Measurements from ENCODE around the gene MFAP2. TPM values are rescaled to one million over a fixed set of nuclear protein-coding genes. Genes with fewer than 3 reads are reported as not detected.

MFAP2 gene
- total RNA-seq, 2 donors from 2014 or later: 39.0 to 52.1 TPM

- intact Hi-C loops (cut with DNase I): no loop called here
- DNase-seq (ENCODE audit: low spot score): no peak
These were observed 30.6 kb upstream of the MFAP2 start for GRCh38 chr1:17011092-17011438.

- intact Hi-C loops (cut with DNase I): no loop called here
These were observed 29.3 kb upstream of the MFAP2 start for GRCh38 chr1:17009706-17010105.

GRCh38 chr1:17008208-17008855, 27.9 kb upstream of the MFAP2 start:
- no peak for DNase-seq (ENCODE audit: low spot score)
- intact Hi-C loops (cut with DNase I): no loop called here

More at GRCh38 chr1:17009706-17010105, 29.3 kb upstream of the MFAP2 start:
- DNase-seq (ENCODE audit: low spot score): no peak

- no peak for DNase-seq (ENCODE audit: low spot score)
- intact Hi-C loops (cut with DNase I): no loop called here
These were observed 26.7 kb upstream of the MFAP2 start for GRCh38 chr1:17007121-17007520.

GRCh38 chr1:17005365-17005740, 24.9 kb upstream of the MFAP2 start:
- intact Hi-C loops (cut with DNase I): no loop called here
- DNase-seq (ENCODE audit: low spot score): no peak

- DNase-seq (ENCODE audit: low spot score): no peak
- intact Hi-C loops (cut with DNase I): no loop called here
These were observed 24.3 kb upstream of the MFAP2 start for GRCh38 chr1:17004466-17005364.

- no peak for DNase-seq (ENCODE audit: low spot score)
- intact Hi-C loops (cut with DNase I): no loop called here
These were observed 22.1 kb upstream of the MFAP2 start for GRCh38 chr1:17002524-17002902.

- intact Hi-C loops (cut with DNase I): no loop called here
- DNase-seq (ENCODE audit: low spot score): no peak
These were observed 21.5 kb upstream of the MFAP2 start for GRCh38 chr1:17001760-17002523.

- intact Hi-C loops (cut with DNase I): no loop called here
These were observed 19.4 kb upstream of the MFAP2 start for GRCh38 chr1:16999863-17000262.

GRCh38 chr1:16998589-16998988, 18.2 kb upstream of the MFAP2 start:
- intact Hi-C loops (cut with DNase I): no loop called here
- DNase-seq (ENCODE audit: low spot score): no peak

More at GRCh38 chr1:16999863-17000262, 19.4 kb upstream of the MFAP2 start:
- no peak for DNase-seq (ENCODE audit: low spot score)

GRCh38 chr1:16996845-16997244, 16.4 kb upstream of the MFAP2 start:
- DNase-seq (ENCODE audit: low spot score): no peak
- intact Hi-C loops (cut with DNase I): no loop called here

GRCh38 chr1:16993521-16994038, 13.2 kb upstream of the MFAP2 start:
- intact Hi-C loops (cut with DNase I): no loop called here
- DNase-seq (ENCODE audit: low spot score): no peak

- intact Hi-C loops (cut with DNase I): no loop called here
These were observed 12.3 kb upstream of the MFAP2 start for GRCh38 chr1:16992675-16993074.

GRCh38 chr1:16992102-16992501, 11.7 kb upstream of the MFAP2 start:
- no peak for DNase-seq (ENCODE audit: low spot score)
- intact Hi-C loops (cut with DNase I): no loop called here

More at GRCh38 chr1:16992675-16993074, 12.3 kb upstream of the MFAP2 start:
- DNase-seq (ENCODE audit: low spot score): no peak

- no peak for DNase-seq (ENCODE audit: low spot score)
- intact Hi-C loops (cut with DNase I): no loop called here
These were observed 11.2 kb upstream of the MFAP2 start for GRCh38 chr1:16991571-16991970.

GRCh38 chr1:16989676-16990391, 9.4 kb upstream of the MFAP2 start:
- intact Hi-C loops (cut with DNase I): no loop called here
- no peak for DNase-seq (ENCODE audit: low spot score)

GRCh38 chr1:16988210-16988609, 7.8 kb upstream of the MFAP2 start:
- intact Hi-C loops (cut with DNase I): no loop called here
- no peak for DNase-seq (ENCODE audit: low spot score)

- intact Hi-C loops (cut with DNase I): no loop called here
- no peak for DNase-seq (ENCODE audit: low spot score)
These were observed 6.5 kb upstream of the MFAP2 start for GRCh38 chr1:16986962-16987361.

GRCh38 chr1:16986560-16986959, 6.1 kb upstream of the MFAP2 start:
- no peak for DNase-seq (ENCODE audit: low spot score)
- intact Hi-C loops (cut with DNase I): no loop called here
